GF-D8 (cell line): Measurements from ENCODE around the gene TMEM214.
A peak's percentile ranks its signal among the peaks of the same experiment; 100 is the strongest.

Experiments used
- DNase-seq: peaks from one replicate; lab custom pipeline; 2025; lab: John Stamatoyannopoulos, UW

TMEM214 gene

GRCh38 chr2:27039871-27040270 is 7.1 kb downstream of the TMEM214 start:
- DNase-seq: no peak

DNA sequence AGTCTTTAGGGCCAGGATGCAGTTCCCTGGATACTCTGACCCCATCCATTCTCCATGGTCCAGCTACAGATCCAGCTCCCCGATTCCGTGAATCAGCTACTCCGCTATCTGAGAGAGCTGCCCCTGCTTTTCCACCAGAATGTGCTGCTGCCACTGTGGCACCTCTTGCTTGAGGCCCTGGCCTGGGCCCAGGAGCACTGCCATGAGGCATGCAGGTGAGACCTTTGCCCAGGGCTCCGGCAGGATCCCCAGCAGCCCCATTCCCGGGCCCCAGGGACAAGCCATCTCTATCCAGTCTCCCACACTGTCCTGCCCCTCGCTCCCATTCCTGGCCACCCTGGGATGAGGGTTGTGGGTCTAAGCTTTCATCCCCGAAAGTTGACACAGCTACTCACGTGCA is 7.5 kb downstream of the TMEM214 start:
- DNase-seq: no peak

DNA sequence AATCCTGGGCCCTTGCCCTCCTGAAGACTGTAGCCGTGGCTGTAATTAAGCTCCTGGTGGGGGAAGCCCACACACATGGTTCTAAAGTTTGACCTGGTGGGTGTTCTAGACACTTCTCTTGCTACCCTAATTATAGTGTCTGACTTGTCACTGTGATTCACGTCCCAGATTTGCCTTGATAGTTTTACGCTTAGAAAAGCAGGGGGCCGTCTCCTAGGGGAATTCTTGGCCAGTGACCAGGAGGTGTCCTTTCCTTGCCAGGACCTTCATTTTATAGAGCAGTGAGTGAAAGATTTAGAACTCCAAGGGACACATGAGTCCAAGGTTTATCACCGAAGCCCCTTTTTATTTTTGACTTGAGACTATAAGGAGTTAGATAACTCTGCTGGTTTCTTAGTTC is 9.0 kb downstream of the TMEM214 start:
- DNase-seq: no peak

DNA sequence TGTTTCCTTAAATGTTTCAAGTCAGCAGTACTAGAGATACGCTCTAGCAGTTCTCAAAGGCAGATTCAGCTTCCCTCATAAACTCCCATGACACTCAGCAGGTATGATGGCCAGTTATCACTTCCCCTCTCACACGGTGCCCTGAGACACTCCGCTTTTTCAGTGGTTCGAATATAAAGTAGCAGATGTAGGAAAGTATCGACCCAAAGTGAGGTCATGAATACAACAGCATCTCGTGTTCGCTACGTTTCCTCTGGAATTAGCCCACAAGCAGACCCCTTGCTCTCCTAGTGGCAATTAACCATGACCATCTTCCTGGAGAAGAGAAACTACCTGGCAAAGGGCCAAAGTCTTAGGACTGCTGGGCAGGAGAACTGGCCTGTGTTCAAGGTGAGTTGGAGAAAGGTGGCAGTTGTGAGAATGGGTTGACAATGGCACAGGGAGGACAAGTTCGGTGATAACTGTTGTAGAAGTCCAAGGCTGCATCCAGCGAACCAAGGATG is 9.4 kb downstream of the TMEM214 start:
- DNase-seq: no peak

- DNase-seq: no peak
Observed at GRCh38 chr2:27042985-27043634, 10.3 kb downstream of the TMEM214 start.

DNA sequence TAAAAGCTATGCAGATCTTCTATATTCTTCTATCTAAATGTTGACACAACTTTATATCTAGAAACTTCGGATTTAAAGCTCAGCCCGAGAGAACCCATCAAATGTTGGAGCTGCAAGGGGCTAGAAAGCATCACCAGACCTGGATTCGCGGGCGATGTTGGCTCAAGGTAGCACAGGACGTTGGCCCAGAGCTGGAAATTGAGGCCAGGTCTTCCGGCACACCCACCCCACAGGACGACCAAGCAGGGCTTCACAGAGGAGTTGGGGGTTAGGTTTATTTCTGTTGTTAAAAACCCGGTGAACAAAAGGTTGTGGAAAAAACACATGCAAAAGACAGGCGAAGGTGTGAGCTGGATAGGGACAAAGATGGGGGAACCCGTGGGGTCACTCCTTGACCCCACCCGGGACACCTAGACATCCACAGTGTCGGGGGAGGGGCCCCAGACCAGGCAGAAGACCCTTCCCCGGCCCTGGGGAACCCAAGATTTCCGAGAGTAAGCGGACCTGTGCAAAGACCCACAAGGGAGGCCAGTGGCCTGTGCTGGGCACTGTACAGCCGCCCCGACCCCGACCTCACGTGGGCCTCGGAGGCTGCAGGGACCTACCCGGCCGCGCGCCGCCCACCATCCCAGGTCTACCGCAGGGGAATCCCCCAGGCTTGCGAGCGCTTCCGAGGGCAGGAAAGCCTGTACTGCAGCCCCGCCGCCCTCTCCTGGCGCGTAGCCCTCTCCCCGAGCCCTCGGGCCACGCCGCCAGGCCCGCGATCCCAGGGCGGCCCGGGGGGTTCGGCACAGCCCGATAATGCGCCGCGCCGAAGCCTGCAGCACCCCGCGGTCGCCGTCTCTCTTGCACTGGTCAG is 16.9 kb downstream of the TMEM214 start:
- no peak for DNase-seq

GRCh38 chr2:27050281-27050995 is 17.7 kb downstream of the TMEM214 start:
- peak; percentile 86 for DNase-seq

GRCh38 chr2:27050996-27051901 is 18.5 kb downstream of the TMEM214 start, which contains the start of gene AGBL5:
AGBL5 (plus strand) TSS chr2:27051668; CDS start chr2:27052959, 1,291 bp downstream.
- DNase-seq: peak; percentile 90

- DNase-seq: no peak
Observed at GRCh38 chr2:27051902-27052645, 19.3 kb downstream of the TMEM214 start.

- no peak for DNase-seq
Observed at GRCh38 chr2:27053321-27053720, 20.6 kb downstream of the TMEM214 start.

DNA sequence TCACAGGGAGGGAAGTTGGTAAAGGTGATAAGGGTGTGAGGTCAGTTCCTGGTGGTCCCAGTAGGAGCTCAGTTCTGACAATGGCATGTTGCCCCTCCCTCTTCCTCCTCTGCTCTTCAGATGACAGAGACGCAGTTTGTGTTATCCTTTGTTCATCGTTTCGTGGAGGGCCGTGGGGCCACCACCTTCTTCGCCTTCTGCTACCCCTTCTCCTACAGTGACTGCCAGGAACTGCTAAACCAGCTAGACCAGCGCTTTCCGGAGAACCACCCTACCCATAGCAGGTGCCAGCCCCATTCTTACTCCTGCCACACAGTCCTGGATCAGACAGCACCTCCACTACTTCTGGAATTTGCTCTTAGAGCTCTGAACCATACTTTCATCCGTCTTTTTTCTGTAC is 21.0 kb downstream of the TMEM214 start:
- no peak for DNase-seq

- no peak for DNase-seq
Observed at GRCh38 chr2:27054721-27055120, 22.0 kb downstream of the TMEM214 start.

GRCh38 chr2:27057184-27057583 is 24.4 kb downstream of the TMEM214 start:
- DNase-seq: no peak

- no peak for DNase-seq
Observed at GRCh38 chr2:27058210-27058609, 25.4 kb downstream of the TMEM214 start.

DNA sequence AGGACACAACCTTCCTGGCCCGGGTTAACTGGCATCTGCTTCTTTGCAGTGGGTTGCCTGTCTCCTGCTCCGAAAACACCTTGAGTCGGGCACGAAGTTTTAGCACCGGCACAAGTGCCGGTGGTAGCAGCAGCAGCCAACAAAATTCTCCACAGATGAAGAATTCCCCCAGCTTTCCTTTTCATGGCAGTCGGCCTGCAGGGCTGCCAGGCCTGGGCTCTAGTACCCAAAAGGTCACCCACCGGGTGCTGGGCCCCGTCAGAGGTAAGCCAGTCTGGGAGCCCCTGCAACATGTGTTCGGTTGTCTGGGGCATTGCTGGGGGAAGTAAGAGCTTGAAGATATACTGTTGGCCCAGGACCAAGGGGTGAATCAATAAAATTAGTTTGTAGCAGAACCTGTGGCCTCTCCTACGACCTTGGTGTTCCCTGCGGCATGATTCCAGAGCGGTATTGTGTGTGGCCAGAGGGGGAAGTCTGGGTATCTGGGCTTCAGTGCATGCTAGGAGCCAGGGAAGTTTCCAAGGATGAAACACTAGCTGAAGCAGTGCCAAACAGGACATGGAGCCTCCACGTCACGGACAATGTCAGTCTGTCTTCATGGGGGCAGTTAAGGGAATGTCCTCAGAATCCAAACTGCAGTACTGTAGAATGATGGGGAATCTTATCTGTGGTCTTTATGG is 26.5 kb downstream of the TMEM214 start:
- no peak for DNase-seq

DNA sequence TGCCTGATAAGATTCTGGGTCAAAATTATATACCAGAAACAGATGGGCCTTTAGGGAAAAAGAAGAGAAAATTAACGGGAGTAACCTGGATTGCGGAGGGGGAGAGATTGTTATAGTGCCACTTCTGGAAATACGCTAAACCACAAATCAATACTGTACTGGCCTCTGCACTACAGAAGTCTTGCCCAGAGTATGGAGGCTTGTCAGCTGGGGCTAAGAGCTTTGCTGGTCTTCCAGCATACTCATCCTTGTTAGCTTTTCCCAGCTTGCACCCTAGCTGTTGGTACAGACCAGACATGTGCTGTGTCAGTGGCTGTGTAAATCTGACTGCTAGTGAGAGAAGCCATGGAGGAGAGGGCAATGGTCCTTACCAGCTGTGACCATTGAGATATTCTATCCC is 27.6 kb downstream of the TMEM214 start:
- no peak for DNase-seq

- no peak for DNase-seq
Observed at GRCh38 chr2:27065128-27065527, 32.4 kb downstream of the TMEM214 start.

DNA sequence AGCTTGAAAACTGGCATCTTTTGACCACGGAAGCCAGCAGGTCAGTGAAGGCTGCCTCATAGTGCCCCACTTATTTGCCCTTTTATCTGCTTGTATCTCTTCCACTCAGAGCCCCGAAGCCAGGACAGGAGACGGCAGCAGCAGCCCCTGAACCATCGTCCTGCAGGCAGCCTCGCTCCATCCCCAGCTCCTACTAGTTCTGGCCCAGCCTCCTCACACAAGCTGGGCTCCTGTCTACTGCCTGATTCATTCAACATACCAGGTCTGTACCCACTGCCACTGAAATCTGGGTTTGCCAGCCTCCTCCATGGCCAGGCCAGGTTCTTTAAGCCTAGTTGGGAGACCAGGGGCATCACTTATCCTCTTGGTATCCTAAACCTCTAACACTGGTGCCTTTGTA is 34.6 kb downstream of the TMEM214 start:
- no peak for DNase-seq

DNA sequence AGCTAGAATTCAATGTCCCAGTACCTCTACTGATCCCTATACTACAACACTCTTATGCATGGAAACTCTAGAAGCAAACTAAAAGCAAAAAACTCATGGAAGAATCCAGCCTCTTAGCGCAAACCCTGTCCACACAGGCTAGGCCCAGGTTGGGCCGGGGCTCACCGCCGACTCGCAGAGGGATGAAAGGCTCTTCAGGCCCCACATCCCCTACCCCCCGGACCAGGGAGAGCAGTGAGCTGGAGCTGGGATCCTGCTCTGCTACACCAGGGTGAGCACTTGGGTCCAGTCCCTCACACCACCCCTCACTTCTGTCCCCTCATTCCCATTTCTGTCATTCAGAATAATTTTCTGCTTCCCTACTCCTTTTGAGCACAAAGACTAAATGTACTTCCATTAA is 36.7 kb downstream of the TMEM214 start:
- no peak for DNase-seq

- DNase-seq: no peak
Observed at GRCh38 chr2:27069961-27070618, 37.3 kb downstream of the TMEM214 start.
